Endothelial cell of umbilical vein (primary cell): Measurements from ENCODE around the gene MROH2A. TPM values are rescaled to one million over a fixed set of nuclear protein-coding genes. Genes with fewer than 3 reads are reported as not detected.

Experiments used
- BruUV-seq: library from RNA; stranded (reverse); fragments of 400-500 nt; replicated peaks from 2 replicates; lab custom pipeline; 2021; lab: Mats Ljungman, UMichigan
- CTCF ChIA-PET: fragments of 300-600, 350-600 bp; sonication (Branson Sonifier 250); formaldehyde crosslinking; loops from one replicate; lab custom pipeline; 2021; ENCODE audit warnings: antibody characterized with exemption, inconsistent platforms; lab: Charles Lee
- POLR2A ChIA-PET: fragments of 300-600, 350-600 bp; sonication (Branson Sonifier 250); formaldehyde crosslinking; loops from one replicate; lab custom pipeline; 2021; ENCODE audit warnings: antibody characterized with exemption, inconsistent platforms; lab: Charles Lee
- DNase-seq: peaks from one replicate; pipeline ENCODE4 v3.0.0-alpha.2; 2011; ENCODE audit warnings: low read depth, low spot score
- FAIRE-seq: peaks from 2 replicates; lab custom pipeline; 2011; peaks lifted over from hg19 to GRCh38; lab: Jason Lieb, UNC
- H2AFZ ChIP-seq: 2 replicates; pipeline ENCODE4 v1.6.0; 2012; ENCODE audit warnings: low read depth, low read length, control low read depth, inconsistent platforms
- H3K27ac ChIP-seq: 2 replicates; pipeline ENCODE4 v1.5.1; 2011; ENCODE audit warnings: low read depth, mild to moderate bottlenecking, control low read depth, low read length, moderate library complexity; ENCODE audit not compliant: insufficient read depth
- H3K27me3 ChIP-seq, 2 experiments: 2 replicates each; pipeline versions ENCODE4 v1.6.0 to v1.6.1; 2011; ENCODE audit warnings: low read length in 2 of 2, mixed read lengths in 1 of 2; ENCODE audit not compliant: control insufficient read depth in 2 of 2, insufficient read depth in 2 of 2
- H3K36me3 ChIP-seq, 2 experiments: 2 replicates in 1 of 2; 3 replicates in 1 of 2; pipeline ENCODE4 v1.5.1; 2011; ENCODE audit warnings: low read length in 2 of 2, mild to moderate bottlenecking in 1 of 2, moderate library complexity in 1 of 2; ENCODE audit not compliant: control insufficient read depth in 2 of 2, insufficient read depth in 2 of 2; ENCODE audit errors: extremely low read depth in 1 of 2
- H3K4me1 ChIP-seq: 3 replicates; pipeline ENCODE4 v1.5.1; 2011; ENCODE audit warnings: mild to moderate bottlenecking, low read length; ENCODE audit not compliant: control insufficient read depth, insufficient read depth; ENCODE audit errors: extremely low read depth
- H3K4me2 ChIP-seq: 2 replicates; pipeline ENCODE4 v1.6.1; 2011; ENCODE audit warnings: low read length, control low read depth, mixed read lengths; ENCODE audit not compliant: insufficient read depth
- H3K4me3 ChIP-seq, 3 experiments: fragments of 200-600 bp in 1 of 3; sonication (generic), shearing (Covaris generic) in 1 of 3; replicated peaks in 1 of 3; 2 replicates each; pipeline ENCODE4 v1.5.1; 2011 to 2016; ENCODE audit warnings: control low read depth in 3 of 3, low read length in 3 of 3, mild to moderate bottlenecking in 2 of 3, inconsistent platforms in 1 of 3, low read depth in 1 of 3, moderate library complexity in 1 of 3; ENCODE audit not compliant: insufficient read depth in 1 of 3
- H3K79me2 ChIP-seq: 2 replicates; pipeline ENCODE4 v1.6.0; 2012; ENCODE audit warnings: low read length, inconsistent platforms; ENCODE audit not compliant: control insufficient read depth, insufficient read depth
- H3K9ac ChIP-seq: replicated peaks from 2 replicates; pipeline ENCODE3; 2011; ENCODE audit warnings: low read length, control low read depth; ENCODE audit not compliant: insufficient read depth; ENCODE audit errors: extremely low read depth
- H3K9me1 ChIP-seq: replicated peaks from 3 replicates; pipeline ENCODE4 v1.6.0; 2011; ENCODE audit warnings: mild to moderate bottlenecking, low read length; ENCODE audit not compliant: control insufficient read depth, insufficient read depth; ENCODE audit errors: extremely low read depth
- H3K9me3 ChIP-seq: replicated peaks from 2 replicates; pipeline ENCODE4 v1.5.1; 2012; ENCODE audit warnings: low read length, inconsistent platforms; ENCODE audit not compliant: control insufficient read depth, insufficient read depth
- H4K20me1 ChIP-seq: replicated peaks from 2 replicates; pipeline ENCODE3; 2011; ENCODE audit warnings: mild to moderate bottlenecking, low read length; ENCODE audit not compliant: control insufficient read depth, insufficient read depth; ENCODE audit errors: extremely low read depth
- CTCF ChIP-seq, 2 donors: IDR thresholded peaks; 1 replicate in 1 of 2; 2 replicates in 1 of 2; pipeline ENCODE4 v1.5.1; 2011; ENCODE audit warnings: low read length in 2 of 2, mild to moderate bottlenecking in 2 of 2, moderate library complexity in 2 of 2, control low read depth in 1 of 2, inconsistent platforms in 1 of 2, low read depth in 1 of 2; ENCODE audit not compliant: insufficient read depth in 1 of 2; ENCODE audit errors: extremely low read depth in 1 of 2
- EZH2 ChIP-seq: IDR thresholded peaks from 2 replicates; pipeline ENCODE4 v1.6.1; 2012; ENCODE audit warnings: borderline replicate concordance, low read depth, mild to moderate bottlenecking, moderate library complexity, low read length, inconsistent platforms; ENCODE audit not compliant: severe bottlenecking
- FOS ChIP-seq: IDR thresholded peaks from 2 replicates; pipeline ENCODE4 v1.6.1; 2011; ENCODE audit warnings: mild to moderate bottlenecking, low read length, moderate library complexity, borderline replicate concordance; ENCODE audit not compliant: insufficient read depth
- GATA2 ChIP-seq: IDR thresholded peaks from 2 replicates; pipeline ENCODE4 v1.7.0; 2011; ENCODE audit warnings: low read depth, mild to moderate bottlenecking, moderate library complexity, mixed read lengths, low read length; ENCODE audit not compliant: insufficient read length, insufficient read depth
- JUN ChIP-seq: IDR thresholded peaks from 2 replicates; pipeline ENCODE4 v1.6.1; 2011; ENCODE audit warnings: borderline replicate concordance, low read depth; ENCODE audit not compliant: insufficient read length, insufficient read depth
- MYC ChIP-seq: IDR thresholded peaks from one replicate; pipeline ENCODE4 v1.6.1; 2011; ENCODE audit warnings: mild to moderate bottlenecking, low read depth, low read length
- POLR2A ChIP-seq: IDR thresholded peaks from 2 replicates; pipeline ENCODE4 v1.6.1; 2012; ENCODE audit warnings: low read depth, mild to moderate bottlenecking, control low read depth, low read length
- POLR2AphosphoS5 ChIP-seq: IDR thresholded peaks from 2 replicates; pipeline ENCODE4 v1.6.1; 2012; ENCODE audit warnings: low read depth, mild to moderate bottlenecking, control low read depth, low read length, moderate library complexity; ENCODE audit not compliant: insufficient read depth
- dilution Hi-C: fragments of 300-500 bp; cut with MboI; formaldehyde crosslinking; loops from one replicate; pipeline ENCODE4 v1.15.0; 2019; ENCODE audit warnings: low sequenced_read_pairs; ENCODE audit not compliant: extremely low pct_ligation_motif_present
- intact Hi-C: fragments of 100-400 bp; cut with micrococcal nuclease; formaldehyde crosslinking; loops from one replicate; pipeline ENCODE4 v1.10.0; 2022
- polyA plus RNA-seq, 4 experiments: library from polyadenylated mRNA; depleted of rRNA in 3 of 4; stranded (reverse) in 3 of 4; unstranded in 1 of 4; fragments of >200 nt; gene quantifications; 2 replicates each; pipeline versions ENCODE4 v1.2.1 to v1.2.3, GENCODE V29; 2011 to 2012; ENCODE audit warnings: missing spikeins in 1 of 4
- total RNA-seq: library from RNA; stranded (reverse); gene quantifications from 2 replicates; pipeline ENCODE4 v1.2.3, GENCODE V29; 2021
- TF ChIP-seq, protein P1 (sequence below): IDR thresholded peaks from 2 replicates; pipeline ENCODE4 v1.6.1; 2011; ENCODE audit not compliant: insufficient read depth, insufficient read length

Gene MROH2A
- total and polyA plus RNA-seq, 2 donors (not counting 3 experiments of a cell fraction or from before 2014, with no cell fraction given) = not detected

- POLR2A ChIA-PET = no interaction called here
- Histone ChIP-seq H3K27ac (no peak overlapping the region), H3K27me3 (no peaks in the 10 kb centered on the region), H3K9me1 (no peaks in the 10 kb centered on the region), H2AFZ (no peak overlapping the region), H3K4me3 (no peak overlapping the region), H3K4me2 (no peak overlapping the region), H3K9me3 (no peaks in the 10 kb centered on the region), H3K4me1 (no peaks in the 10 kb centered on the region), H3K36me3 (no peaks in the 10 kb centered on the region), H3K9ac (no peak overlapping the region), H4K20me1 (no peaks in the 10 kb centered on the region), H3K79me2 (no peaks in the 10 kb centered on the region)
- TF ChIP-seq, protein P1, sequence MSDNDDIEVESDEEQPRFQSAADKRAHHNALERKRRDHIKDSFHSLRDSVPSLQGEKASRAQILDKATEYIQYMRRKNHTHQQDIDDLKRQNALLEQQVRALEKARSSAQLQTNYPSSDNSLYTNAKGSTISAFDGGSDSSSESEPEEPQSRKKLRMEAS = no peak
- TF ChIP-seq POLR2A (no peak), POLR2AphosphoS5 (no peak), MYC (no peak), CTCF (IDR thresholded peaks at IDR 0.05; ENCODE audit: extremely low read depth in 1 of 2, insufficient read depth in 1 of 2, low read depth in 1 of 2, low read length in 2 of 2) (no peak), GATA2 (no peak), JUN (no peak), EZH2 (no peak), FOS (no peak)
- CTCF ChIA-PET = no interaction called here
- no peak for DNase-seq
- FAIRE-seq = no peak
- intact Hi-C loops (no loop called here), dilution Hi-C loops (no loop called here)
- no TSS peak for BruUV-seq
Observed at GRCh38 chr2:233780771-233781170, 2.6 kb downstream of the MROH2A start.
